GM20000 (cell line): ENCODE results near the gene SMC2.

Source experiments
- DNase-seq: peaks from one replicate; pipeline ENCODE4 v3.0.0; 2012; ENCODE audit warnings: low spot score
- CTCF ChIP-seq: IDR thresholded peaks from 2 replicates; pipeline ENCODE4 v1.5.1; 2012; ENCODE audit warnings: mild to moderate bottlenecking, control low read depth; ENCODE audit errors: extremely low read depth, missing control alignments

Gene SMC2

GRCh38 chr9:104090578-104090977 lies 3.5 kb upstream of the SMC2 start:
- DNase-seq: no peak

GRCh38 chr9:104091116-104091515 lies 3.0 kb upstream of the SMC2 start:
- DNase-seq: no peak
- TF ChIP-seq CTCF: no peak

More at GRCh38 chr9:104090578-104090977, 3.5 kb upstream of the SMC2 start:
- TF ChIP-seq CTCF: no peak

- DNase-seq: peak; percentile 17
- TF ChIP-seq CTCF: peak; percentile 31
Measured at GRCh38 chr9:104091708-104092107, 2.4 kb upstream of the SMC2 start.

GRCh38 chr9:104092192-104092591 lies 1.9 kb upstream of the SMC2 start:
- DNase-seq: no peak
- no peak for TF ChIP-seq CTCF

GRCh38 chr9:104092875-104093600 lies 1.1 kb upstream of the SMC2 start:
- DNase-seq: no peak
- no peak for TF ChIP-seq CTCF

GRCh38 chr9:104094534-104095015 lies 466 bp downstream of the SMC2 start:
- DNase-seq: no peak
- no peak for TF ChIP-seq CTCF

GRCh38 chr9:104099630-104100029 lies 5.5 kb downstream of the SMC2 start:
- TF ChIP-seq CTCF: no peak
- DNase-seq: no peak
